Hepatocyte (in vitro differentiated cells): ENCODE results near the gene LAMA3. TPM values are rescaled to one million over a fixed set of nuclear protein-coding genes. Genes with fewer than 3 reads are reported as not detected.

ENCODE experiments used
- DNase-seq: peaks from one replicate; pipeline ENCODE4 v3.0.0-alpha.2; 2016; ENCODE audit warnings: low spot score
- H2AFZ ChIP-seq: fragments of 200-600 bp; sonication (generic); 2 replicates; pipeline ENCODE4 v1.6.0; 2016; ENCODE audit warnings: antibody characterized with exemption, mild to moderate bottlenecking
- H3K27ac ChIP-seq: fragments of 200-600 bp; sonication (generic); 2 replicates; pipeline ENCODE4 v1.5.1; 2016; ENCODE audit warnings: mild to moderate bottlenecking
- H3K27me3 ChIP-seq: fragments of 200-600 bp; sonication (generic); 2 replicates; pipeline ENCODE4 v1.6.1; 2016
- H3K36me3 ChIP-seq: fragments of 200-600 bp; sonication (generic); replicated peaks from 2 replicates; pipeline ENCODE4 v1.5.1; 2016; ENCODE audit warnings: low read depth; ENCODE audit not compliant: insufficient read depth
- H3K4me1 ChIP-seq: fragments of 200-600 bp; sonication (generic); 2 replicates; pipeline ENCODE4 v1.5.1; 2016; ENCODE audit warnings: mild to moderate bottlenecking, moderate library complexity; ENCODE audit not compliant: insufficient read depth
- H3K4me2 ChIP-seq: fragments of 200-600 bp; sonication (generic); 2 replicates; pipeline ENCODE4 v1.6.0; 2016
- H3K4me3 ChIP-seq: fragments of 200-600 bp; sonication (generic); 2 replicates; pipeline ENCODE4 v1.5.1; 2016; ENCODE audit warnings: mild to moderate bottlenecking
- H3K79me2 ChIP-seq: fragments of 200-600 bp; sonication (generic); 2 replicates; pipeline ENCODE4 v1.6.0; 2017; ENCODE audit warnings: mild to moderate bottlenecking
- H3K9me2 ChIP-seq: fragments of 200-600 bp; sonication (generic); replicated peaks from 2 replicates; pipeline ENCODE4 v1.6.0; 2017; ENCODE audit warnings: mild to moderate bottlenecking; ENCODE audit not compliant: insufficient read depth
- H3K9me3 ChIP-seq: fragments of 200-600 bp; sonication (generic); 2 replicates; pipeline ENCODE4 v1.5.1; 2016; ENCODE audit warnings: low read depth, mild to moderate bottlenecking
- H4K20me1 ChIP-seq: fragments of 200-600 bp; sonication (generic); 2 replicates; pipeline ENCODE4 v1.6.0; 2016; ENCODE audit warnings: mild to moderate bottlenecking; ENCODE audit not compliant: insufficient read depth, poor library complexity, severe bottlenecking
- CTCF ChIP-seq: fragments of 200-600 bp; sonication (generic); IDR thresholded peaks from 2 replicates; pipeline ENCODE4 v1.5.1; 2016; ENCODE audit warnings: antibody characterized with exemption, mild to moderate bottlenecking; ENCODE audit not compliant: poor library complexity
- EZH2 ChIP-seq: fragments of 200-600 bp; sonication (generic); IDR thresholded peaks from 2 replicates; pipeline ENCODE4 v1.6.1; 2016; ENCODE audit warnings: antibody characterized with exemption, mild to moderate bottlenecking, borderline replicate concordance
- EZH2phosphoT487 ChIP-seq: fragments of 200-600 bp; sonication (generic); IDR thresholded peaks from one replicate; pipeline ENCODE4 v1.6.1; 2018; ENCODE audit warnings: antibody characterized with exemption, mild to moderate bottlenecking, low read depth, moderate library complexity; ENCODE audit not compliant: unreplicated experiment, severe bottlenecking
- WGBS: methylation state at CpG from one replicate; pipeline ENCODE4 v1.1.6; 2016; ENCODE audit warnings: low lambda C conversion rate; ENCODE audit errors: missing lambda C conversion rate; 5-methylcytosine and 5-hydroxymethylcytosine counted together
- polyA plus RNA-seq: library from polyadenylated mRNA; unstranded; fragments of >200 nt; fragmentation: Nextera tagmentation; extraction: Ambion mirVana; gene quantifications from 2 replicates; pipeline ENCODE4 v1.2.1, GENCODE V29; 2016
- total RNA-seq: library from RNA; depleted of rRNA; stranded (reverse); fragments of >200 nt; gene quantifications from 2 replicates; pipeline ENCODE4 v1.2.3, GENCODE V29; 2014

Gene LAMA3
- total and polyA plus RNA-seq, 2 experiments from 2014 or later = 29.9 to 52.1 TPM

GRCh38 chr18:23916338-23916737, 227.1 kb downstream of the LAMA3 start:
- Histone ChIP-seq H3K36me3 (peaks cover 3% of the 10 kb centered on the region), H2AFZ (no peak overlapping the region), H3K27me3 (no peaks in the 10 kb centered on the region), H3K4me3 (no peak overlapping the region), H3K9me2 (no peaks in the 10 kb centered on the region), H4K20me1 (no peaks in the 10 kb centered on the region), H3K27ac (no peak overlapping the region), H3K79me2 (no peaks in the 10 kb centered on the region), H3K4me2 (no peak overlapping the region), H3K9me3 (no peaks in the 10 kb centered on the region), H3K4me1 (no peaks in the 10 kb centered on the region)
- DNase-seq = no peak
- TF ChIP-seq CTCF (no peak), EZH2 (no peak), EZH2phosphoT487 (no peak)
- 78% methylated on average over 4 of the region's 4 CpGs for WGBS

- Histone ChIP-seq H3K9me2 (no peaks in the 10 kb centered on the region), H3K4me3 (no peak overlapping the region), H3K4me1 (no peaks in the 10 kb centered on the region), H3K9me3 (no peaks in the 10 kb centered on the region), H3K27ac (no peak overlapping the region), H3K4me2 (no peak overlapping the region), H4K20me1 (no peaks in the 10 kb centered on the region), H3K36me3 (peaks cover 3% of the 10 kb centered on the region), H3K27me3 (no peaks in the 10 kb centered on the region), H2AFZ (no peak overlapping the region), H3K79me2 (no peaks in the 10 kb centered on the region)
- peak; percentile 86 for DNase-seq
- 40% methylated on average over 10 of the region's 10 CpGs for WGBS
- TF ChIP-seq CTCF (peak; percentile 94), EZH2 (no peak)
Observed at GRCh38 chr18:23918395-23919032, 229.3 kb downstream of the LAMA3 start.

GRCh38 chr18:23920054-23920453, 230.8 kb downstream of the LAMA3 start:
- 89% methylated on average over 4 of the region's 4 CpGs for WGBS

More at GRCh38 chr18:23920054-23920453, 230.8 kb downstream of the LAMA3 start:
- H3K9me3 ChIP-seq = no peaks in the 10 kb centered on the region
- DNase-seq = no peak
- H3K4me2 ChIP-seq = no peak overlapping the region
- no peaks in the 10 kb centered on the region for H3K9me2 ChIP-seq
- H3K4me3 ChIP-seq = no peak overlapping the region
- H2AFZ ChIP-seq = no peak overlapping the region
- peaks cover 3% of the 10 kb centered on the region for H3K36me3 ChIP-seq
- H3K27ac ChIP-seq = no peak overlapping the region
- H3K79me2 ChIP-seq = no peaks in the 10 kb centered on the region
- H4K20me1 ChIP-seq = no peaks in the 10 kb centered on the region
- no peaks in the 10 kb centered on the region for H3K4me1 ChIP-seq
- no peak for TF ChIP-seq EZH2phosphoT487
- no peak for TF ChIP-seq EZH2
- no peak for TF ChIP-seq CTCF
- H3K27me3 ChIP-seq = no peaks in the 10 kb centered on the region
